DOHH2 (cell line): Measurements from ENCODE around the gene IL17D.

Source experiments
- H3F3A ChIP-seq: fragments of 200-600 bp; sonication (generic), shearing (Covaris generic); 2 replicates; pipeline ENCODE4 v1.6.0; 2016; ENCODE audit warnings: antibody characterized with exemption, mild to moderate bottlenecking; ENCODE audit not compliant: control insufficient read depth, insufficient read depth
- H3K27ac ChIP-seq: fragments of 200-600 bp; sonication (generic); 2 replicates; pipeline ENCODE4 v1.5.1; 2014; ENCODE audit warnings: low read depth, mild to moderate bottlenecking, low read length, moderate library complexity
- H3K27me3 ChIP-seq: fragments of 200-600 bp; sonication (generic); 2 replicates; pipeline ENCODE4 v1.6.1; 2014; ENCODE audit warnings: mild to moderate bottlenecking, low read length, mixed read lengths; ENCODE audit not compliant: control insufficient read depth
- H3K36me3 ChIP-seq: fragments of 200-600 bp; sonication (generic); 2 replicates; pipeline ENCODE4 v1.6.1; 2014; ENCODE audit warnings: mild to moderate bottlenecking, low read length, moderate library complexity, mixed read lengths; ENCODE audit not compliant: control insufficient read depth
- H3K4me1 ChIP-seq: fragments of 200-600 bp; sonication (generic); 2 replicates; pipeline ENCODE4 v1.6.1; 2014; ENCODE audit warnings: mild to moderate bottlenecking, low read length, mixed read lengths; ENCODE audit not compliant: control insufficient read depth
- H3K4me2 ChIP-seq: fragments of 200-600 bp; sonication (generic); 2 replicates; pipeline ENCODE4 v1.6.0; 2014; ENCODE audit warnings: mild to moderate bottlenecking, low read length, moderate library complexity
- H3K4me3 ChIP-seq: fragments of 200-600 bp; sonication (generic); 2 replicates; pipeline ENCODE4 v1.5.1; 2014; ENCODE audit warnings: mild to moderate bottlenecking, low read length, mixed read lengths
- H3K79me2 ChIP-seq: fragments of 200-600 bp; sonication (generic); 2 replicates; pipeline ENCODE4 v1.6.1; 2014; ENCODE audit warnings: mild to moderate bottlenecking, low read length, mixed read lengths; ENCODE audit not compliant: control insufficient read depth
- H3K9me2 ChIP-seq: fragments of 200-600 bp; sonication (generic); replicated peaks from 2 replicates; pipeline ENCODE4 v1.6.1; 2014; ENCODE audit warnings: mild to moderate bottlenecking, low read length, mixed read lengths; ENCODE audit not compliant: control insufficient read depth
- H3K9me3 ChIP-seq: fragments of 200-600 bp; sonication (generic); 2 replicates; pipeline ENCODE4 v1.6.1; 2014; ENCODE audit warnings: antibody characterized with exemption, low read length, mixed read lengths; ENCODE audit not compliant: control insufficient read depth, insufficient read depth
- H4K20me1 ChIP-seq: fragments of 200-600 bp; sonication (generic); 2 replicates; pipeline ENCODE4 v1.6.0; 2014; ENCODE audit warnings: low read depth, mild to moderate bottlenecking, antibody characterized with exemption, low read length, moderate library complexity; ENCODE audit not compliant: control insufficient read depth, insufficient read depth
- CTCF ChIP-seq: fragments of 200-600 bp; sonication (generic); IDR thresholded peaks from one replicate; pipeline ENCODE4 v1.5.1; 2014; ENCODE audit warnings: antibody characterized with exemption, mild to moderate bottlenecking, low read depth, low read length; ENCODE audit not compliant: poor library complexity, severe bottlenecking
- EZH2phosphoT487 ChIP-seq: fragments of 200-600 bp; sonication (generic); IDR thresholded peaks from 2 replicates; pipeline ENCODE4 v1.6.1; 2017; ENCODE audit warnings: borderline replicate concordance, mild to moderate bottlenecking, antibody characterized with exemption, low read length, moderate library complexity, mixed read lengths

The IL17D gene

GRCh38 chr13:20702915-20703779, at the start of gene IL17D:
TSS of gene IL17D (plus strand) at chr13:20703699. CDS start at chr13:20704002, 303 bp downstream.
- no peak for TF ChIP-seq EZH2phosphoT487
- no peak for TF ChIP-seq CTCF
- Histone ChIP-seq H3K79me2 (no peaks in the 10 kb centered on the region), H3K4me3 (peak within 1 kb of the TSS; percentile 85), H3K9me2 (no peaks in the 10 kb centered on the region), H3K4me2 (peak within 1 kb of the TSS; percentile 99), H4K20me1 (0 out of 2 replicates have a peak, but pooled peaks cover 2% of the 10 kb centered on the region), H3F3A (0 out of 2 replicates have a peak, but pooled peaks cover 6% of the 10 kb centered on the region), H3K27me3 (peaks cover 37% of the 10 kb centered on the region), H3K36me3 (no peaks in the 10 kb centered on the region), H3K27ac (no peak within 1 kb of the TSS), H3K4me1 (peaks cover 18% of the 10 kb centered on the region), H3K9me3 (no peaks in the 10 kb centered on the region)

- H3K9me3 ChIP-seq, result no peaks in the 10 kb centered on the region
- H3F3A ChIP-seq, result no peaks in the 10 kb centered on the region
- no peak overlapping the region for H3K4me3 ChIP-seq
- H3K36me3 ChIP-seq, result no peaks in the 10 kb centered on the region
- H3K79me2 ChIP-seq, result no peaks in the 10 kb centered on the region
- no peaks in the 10 kb centered on the region for H3K9me2 ChIP-seq
- TF ChIP-seq EZH2phosphoT487 (no peak), CTCF (no peak)
- no peaks in the 10 kb centered on the region for H4K20me1 ChIP-seq
- no peak overlapping the region for H3K4me2 ChIP-seq
- H3K27me3 ChIP-seq, result no peaks in the 10 kb centered on the region
- no peaks in the 10 kb centered on the region for H3K4me1 ChIP-seq
- no peak overlapping the region for H3K27ac ChIP-seq
Measured at GRCh38 chr13:20654156-20654555, 49.3 kb upstream of the IL17D start.

- Histone ChIP-seq H4K20me1 (no peaks in the 10 kb centered on the region), H3K4me1 (no peaks in the 10 kb centered on the region), H3K4me3 (no peak overlapping the region), H3K36me3 (no peaks in the 10 kb centered on the region), H3K9me3 (no peaks in the 10 kb centered on the region), H3F3A (no peaks in the 10 kb centered on the region), H3K9me2 (no peaks in the 10 kb centered on the region), H3K27me3 (no peaks in the 10 kb centered on the region), H3K4me2 (no peak overlapping the region), H3K79me2 (no peaks in the 10 kb centered on the region), H3K27ac (no peak overlapping the region)
- TF ChIP-seq CTCF, result no peak
- no peak for TF ChIP-seq EZH2phosphoT487
Measured at GRCh38 chr13:20658451-20659040, 45.0 kb upstream of the IL17D start.
